H1 (cell line): Measurements from ENCODE around the gene PTPRD. TPM values are rescaled to one million over a fixed set of nuclear protein-coding genes. Genes with fewer than 3 reads are reported as not detected.

Experiments
- CTCF ChIA-PET: fragments of 300-600 bp; sonication (Branson Sonifier 250); formaldehyde crosslinking; loops from one replicate; lab custom pipeline; 2021; ENCODE audit not compliant: partially characterized antibody; lab: Charles Lee
- POLR2A ChIA-PET: fragments of 300-600 bp; sonication (Branson Sonifier 250); formaldehyde crosslinking; loops from one replicate; lab custom pipeline; 2021; ENCODE audit warnings: inconsistent platforms; ENCODE audit not compliant: partially characterized antibody; lab: Charles Lee
- DNase-seq, 2 experiments: peaks; one replicate each; pipeline versions ENCODE4 v3.0.0 to v3.0.0-alpha.2; 2010 to 2022; ENCODE audit warnings: low spot score in 2 of 2, low read depth in 1 of 2, mixed read lengths in 1 of 2
- FAIRE-seq: peaks from 2 replicates; lab custom pipeline; 2011; peaks lifted over from hg19 to GRCh38; lab: Jason Lieb, UNC
- H2AFZ ChIP-seq: 2 replicates; pipeline ENCODE4 v1.8.1; 2012; ENCODE audit warnings: low read length, inconsistent platforms
- H2AK5ac ChIP-seq: 2 replicates; pipeline ENCODE4 v1.6.1; 2013; ENCODE audit warnings: low read depth, low read length
- H2BK120ac ChIP-seq: replicated peaks from 2 replicates; pipeline ENCODE3; 2013; ENCODE audit warnings: low read depth, low read length, inconsistent platforms
- H2BK12ac ChIP-seq: 2 replicates; pipeline ENCODE4 v1.6.1; 2013; ENCODE audit warnings: low read depth, low read length
- H2BK15ac ChIP-seq: 2 replicates; pipeline ENCODE4 v1.6.1; 2013; ENCODE audit warnings: low read length
- H2BK20ac ChIP-seq: 2 replicates; pipeline ENCODE4 v1.6.1; 2013; ENCODE audit warnings: low read length
- H2BK5ac ChIP-seq: 2 replicates; pipeline ENCODE4 v1.6.1; 2013; ENCODE audit warnings: low read depth, low read length
- H3K14ac ChIP-seq: 2 replicates; pipeline ENCODE4 v1.6.1; 2013; ENCODE audit warnings: inconsistent platforms; ENCODE audit not compliant: insufficient read length
- H3K18ac ChIP-seq: 2 replicates; pipeline ENCODE4 v1.6.1; 2013; ENCODE audit warnings: low read length; ENCODE audit errors: extremely low read depth
- H3K23ac ChIP-seq: 2 replicates; pipeline ENCODE4 v1.6.1; 2013; ENCODE audit warnings: inconsistent platforms; ENCODE audit not compliant: insufficient read length
- H3K23me2 ChIP-seq: 2 replicates; pipeline ENCODE4 v1.6.1; 2013; ENCODE audit warnings: low read depth, low read length
- H3K27ac ChIP-seq: 2 replicates; pipeline ENCODE4 v1.6.1; 2011; ENCODE audit warnings: low read depth, low read length, inconsistent platforms
- H3K27me3 ChIP-seq, 4 experiments: replicated peaks in 1 of 4; 1 replicate in 1 of 4; 2 replicates in 3 of 4; pipeline versions ENCODE4 v1.6.1 to v1.8.1; 2011 to 2013; ENCODE audit warnings: low read length in 3 of 4, mild to moderate bottlenecking in 3 of 4, inconsistent platforms in 2 of 4, mixed read lengths in 2 of 4, moderate library complexity in 1 of 4; ENCODE audit not compliant: control insufficient read depth in 3 of 4, insufficient read depth in 3 of 4; ENCODE audit errors: extremely low read depth in 1 of 4
- H3K36me3 ChIP-seq, 4 experiments: 2 replicates each; pipeline versions ENCODE4 v1.6.1 to v1.8.1; 2011 to 2013; ENCODE audit warnings: mild to moderate bottlenecking in 4 of 4, low read length in 3 of 4, moderate library complexity in 2 of 4, control low read depth in 1 of 4, inconsistent platforms in 1 of 4; ENCODE audit not compliant: insufficient read depth in 4 of 4, control insufficient read depth in 2 of 4
- H3K4ac ChIP-seq: replicated peaks from 2 replicates; pipeline ENCODE3; 2013; ENCODE audit warnings: low read length, low read depth, mixed read lengths, inconsistent platforms; ENCODE audit not compliant: insufficient read length
- H3K4me1 ChIP-seq, 4 experiments: replicated peaks in 1 of 4; 1 replicate in 1 of 4; 2 replicates in 3 of 4; pipeline versions ENCODE4 v1.6.1 to v1.8.1; 2011 to 2013; ENCODE audit warnings: low read length in 3 of 4, inconsistent platforms in 2 of 4, mixed read lengths in 1 of 4; ENCODE audit not compliant: insufficient read depth in 4 of 4, control insufficient read depth in 3 of 4
- H3K4me2 ChIP-seq, 2 experiments: 2 replicates each; pipeline versions ENCODE4 v1.6.1 to v1.8.1; 2011 to 2013; ENCODE audit warnings: low read depth in 2 of 2, low read length in 2 of 2, control low read depth in 1 of 2, inconsistent platforms in 1 of 2, mild to moderate bottlenecking in 1 of 2; ENCODE audit not compliant: insufficient read depth in 1 of 2
- H3K4me3 ChIP-seq, 4 experiments: fragments of 200-600, 300-600 bp in 1 of 4; sonication (generic), shearing (Covaris generic), sonication (Bioruptor Twin) in 1 of 4; 2 replicates each; pipeline versions ENCODE4 v1.5.1 to v1.8.1; 2011 to 2016; ENCODE audit warnings: low read length in 4 of 4, low read depth in 3 of 4, control low read depth in 2 of 4, inconsistent platforms in 2 of 4, mild to moderate bottlenecking in 2 of 4, mixed read lengths in 1 of 4, moderate library complexity in 1 of 4; ENCODE audit not compliant: insufficient read depth in 2 of 4; ENCODE audit errors: extremely low read depth in 1 of 4
- H3K56ac ChIP-seq: replicated peaks from 2 replicates; pipeline ENCODE3; 2013; ENCODE audit warnings: low read depth, mild to moderate bottlenecking, mixed read lengths, low read length, inconsistent platforms; ENCODE audit not compliant: insufficient read length
- H3K79me1 ChIP-seq: 2 replicates; pipeline ENCODE4 v1.6.1; 2013; ENCODE audit warnings: low read depth, low read length, control low read depth
- H3K79me2 ChIP-seq, 2 experiments: 2 replicates each; pipeline versions ENCODE4 v1.6.1 to v1.8.1; 2012 to 2013; ENCODE audit warnings: low read length in 2 of 2, mild to moderate bottlenecking in 2 of 2, inconsistent platforms in 1 of 2; ENCODE audit not compliant: insufficient read depth in 2 of 2, control insufficient read depth in 1 of 2
- H3K9ac ChIP-seq, 4 experiments: replicated peaks in 1 of 4; 1 replicate in 1 of 4; 2 replicates in 3 of 4; pipeline versions ENCODE4 v1.6.1 to v1.8.1; 2011 to 2013; ENCODE audit warnings: low read depth in 3 of 4, low read length in 3 of 4, control low read depth in 2 of 4, mild to moderate bottlenecking in 2 of 4, moderate library complexity in 2 of 4, inconsistent platforms in 1 of 4; ENCODE audit errors: extremely low read depth in 1 of 4
- H3K9me3 ChIP-seq, 2 experiments: 2 replicates each; pipeline versions ENCODE4 v1.6.1 to v1.8.1; 2012 to 2013; ENCODE audit warnings: mild to moderate bottlenecking in 2 of 2, moderate library complexity in 2 of 2, control low read depth in 1 of 2, inconsistent platforms in 1 of 2, low read depth in 1 of 2, low read length in 1 of 2, mixed read lengths in 1 of 2; ENCODE audit not compliant: insufficient read depth in 2 of 2
- H4K20me1 ChIP-seq, 2 experiments: replicated peaks in 1 of 2; 2 replicates each; pipeline versions ENCODE3 to v1.8.1; 2011 to 2013; ENCODE audit warnings: inconsistent platforms in 2 of 2, low read length in 2 of 2, mild to moderate bottlenecking in 1 of 2; ENCODE audit not compliant: insufficient read depth in 2 of 2, control insufficient read depth in 1 of 2
- H4K5ac ChIP-seq: 2 replicates; pipeline ENCODE4 v1.6.1; 2013; ENCODE audit warnings: low read length, low read depth, mixed read lengths, inconsistent platforms; ENCODE audit not compliant: insufficient read length
- H4K8ac ChIP-seq: 2 replicates; pipeline ENCODE4 v1.8.0; 2013; ENCODE audit warnings: mild to moderate bottlenecking, moderate library complexity, low read length, inconsistent platforms; ENCODE audit not compliant: insufficient read depth; ENCODE audit errors: extremely low read depth
- H4K91ac ChIP-seq: replicated peaks from 2 replicates; pipeline ENCODE3; 2013; ENCODE audit warnings: low read length, mixed read lengths, inconsistent platforms; ENCODE audit not compliant: insufficient read length
- CHD1 ChIP-seq: IDR thresholded peaks from 2 replicates; pipeline ENCODE4 v1.6.1; 2012; ENCODE audit warnings: low read depth, low read length, improper control_type of control experiment
- EGR1 ChIP-seq: IDR thresholded peaks from 2 replicates; pipeline ENCODE4 v1.6.1; 2011; ENCODE audit warnings: low read depth, low read length, borderline replicate concordance
- GTF2F1 ChIP-seq: IDR thresholded peaks from 2 replicates; pipeline ENCODE4 v1.6.1; 2012; ENCODE audit warnings: low read depth, low read length, improper control_type of control experiment, borderline replicate concordance
- HDAC2 ChIP-seq, 2 experiments: fragments of 300-600 bp in 1 of 2; sonication (generic) in 1 of 2; IDR thresholded peaks; 2 replicates each; pipeline ENCODE4 v1.6.1; 2011 to 2012; ENCODE audit warnings: low read depth in 2 of 2, low read length in 2 of 2, mild to moderate bottlenecking in 2 of 2, moderate library complexity in 2 of 2, borderline replicate concordance in 1 of 2, inconsistent platforms in 1 of 2
- HDAC6 ChIP-seq: IDR thresholded peaks from one replicate; pipeline ENCODE4 v1.7.1; 2012; ENCODE audit warnings: low read depth, mild to moderate bottlenecking, inconsistent platforms, low read length, moderate library complexity
- MAFK ChIP-seq: IDR thresholded peaks from 2 replicates; pipeline ENCODE4 v1.6.1; 2012; ENCODE audit warnings: low read depth, mild to moderate bottlenecking, improper control_type of control experiment, low read length
- NRF1 ChIP-seq: IDR thresholded peaks from 2 replicates; pipeline ENCODE4 v1.6.1; 2011; ENCODE audit warnings: mild to moderate bottlenecking, low read depth, low read length, improper control_type of control experiment
- RFX5 ChIP-seq: IDR thresholded peaks from 2 replicates; pipeline ENCODE4 v1.6.1; 2011; ENCODE audit warnings: low read depth, low read length, improper control_type of control experiment, borderline replicate concordance
- SRF ChIP-seq: IDR thresholded peaks from 2 replicates; pipeline ENCODE4 v1.6.1; 2011; ENCODE audit warnings: mild to moderate bottlenecking, low read depth, low read length, moderate library complexity
- SUZ12 ChIP-seq: fragments of 200-600 bp; sonication (generic); IDR thresholded peaks from 2 replicates; pipeline ENCODE4 v1.6.1; 2012; ENCODE audit warnings: mild to moderate bottlenecking, inconsistent platforms, low read length, moderate library complexity, mixed read lengths
- TAF7 ChIP-seq: optimal IDR thresholded peaks from 2 replicates; pipeline ENCODE3; 2011; ENCODE audit warnings: low read depth, mild to moderate bottlenecking, inconsistent platforms, low read length, moderate library complexity, borderline replicate concordance
- TEAD4 ChIP-seq: IDR thresholded peaks from 2 replicates; pipeline ENCODE4 v1.6.1; 2012; ENCODE audit warnings: low read depth, low read length, inconsistent platforms, mixed read lengths
- WGBS, 2 experiments: shearing (Covaris generic) in 1 of 2; methylation state at CpG; one replicate each; pipeline versions ENCODE4 v1.1.6 to v1.1.7; 2013 to 2015; ENCODE audit warnings: low lambda C conversion rate in 2 of 2, mixed read lengths in 2 of 2, inconsistent platforms in 1 of 2, low coverage in 1 of 2, missing lambda C conversion rate in 1 of 2; ENCODE audit not compliant: insufficient replicate concordance in 2 of 2, insufficient coverage in 1 of 2, insufficient read length in 1 of 2; ENCODE audit errors: extremely low coverage in 1 of 2, missing lambda C conversion rate in 1 of 2; 5-methylcytosine and 5-hydroxymethylcytosine counted together
- polyA plus RNA-seq, 7 experiments: library from polyadenylated mRNA; depleted of rRNA in 3 of 7; stranded (reverse) in 5 of 7; unstranded in 2 of 7; fragments of >200 nt in 5 of 7; fragments of 200-250 nt in 2 of 7; gene quantifications; 1 replicate in 5 of 7; 2 replicates in 1 of 7; 4 replicates in 1 of 7; pipeline versions ENCODE4 v1.2.1 to v1.2.3, GENCODE V29; 2011 to 2013; ENCODE audit warnings: missing spikeins in 2 of 7, mixed read lengths in 2 of 7
- total RNA-seq: library from RNA; stranded (reverse); fragmentation: NEBNext Ultra II Directional; extraction: Animal tissue kit (Norgen Biotek cat#: 25700); gene quantifications from 2 replicates; pipeline ENCODE4 v1.2.1, GENCODE V29; 2021
- TF ChIP-seq, protein P1 (sequence below): IDR thresholded peaks from 2 replicates; pipeline ENCODE4 v1.6.1; 2012; ENCODE audit warnings: low read length, inconsistent platforms

PTPRD gene
- total and polyA plus RNA-seq, 2 of the 8 experiments (the other 6 are each of a cell fraction or from before 2014, with no cell fraction given), result 17.2 to 77.0 TPM

DNA sequence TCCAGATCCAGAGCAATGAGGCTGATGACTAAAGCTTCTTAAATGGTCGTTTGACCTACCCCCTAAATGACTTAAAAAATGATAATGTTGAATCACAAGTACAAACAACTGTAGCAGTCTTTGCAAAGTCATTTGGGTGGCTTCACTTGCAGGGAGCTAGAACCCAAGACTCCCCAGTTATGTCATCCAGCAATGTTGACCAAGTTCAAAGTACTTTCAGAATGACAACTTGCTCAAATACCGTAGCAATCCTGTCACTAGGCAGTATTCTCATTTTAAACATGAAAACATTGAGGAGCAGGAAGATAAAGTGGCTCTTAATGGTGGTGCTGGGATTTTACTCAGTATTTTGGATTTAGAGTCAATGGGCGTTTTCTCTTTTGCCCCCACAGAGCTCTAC is 1596.2 kb downstream of the PTPRD start:
- Histone ChIP-seq H2AFZ (no peak overlapping the region), H4K8ac (no peak overlapping the region), H3K36me3 (no peaks in the 10 kb centered on the region), H2AK5ac (no peak overlapping the region), H3K9ac (no peak overlapping the region), H2BK15ac (no peak overlapping the region), H4K91ac (no peak overlapping the region), H3K18ac (no peak overlapping the region), H4K20me1 (no peaks in the 10 kb centered on the region), H3K4me3 (no peak overlapping the region), H3K27ac (no peak overlapping the region), H3K56ac (no peak overlapping the region), H2BK20ac (no peak overlapping the region), H3K4me2 (no peak overlapping the region), H3K79me2 (no peaks in the 10 kb centered on the region), H4K5ac (no peak overlapping the region), H3K4me1 (no peaks in the 10 kb centered on the region), H2BK12ac (no peak overlapping the region), H2BK5ac (no peak overlapping the region), H3K14ac (no peak overlapping the region), H3K79me1 (no peaks in the 10 kb centered on the region), H3K27me3 (no peaks in the 10 kb centered on the region), H2BK120ac (no peak overlapping the region), H3K23me2 (no peaks in the 10 kb centered on the region), H3K4ac (no peak overlapping the region), H3K23ac (no peak overlapping the region), H3K9me3 (no peaks in the 10 kb centered on the region)
- CTCF ChIA-PET, result interaction anchor here (0.8 kb wide), 1 partner anchor 775 kb away, joined by 3 read pairs; no protein-coding TSS in a partner anchor
- DNase-seq, result no peak
- 86% methylated on average over 3 of the region's 3 CpGs; no CpG with 5 or more reads in 1 of the 2 experiments for WGBS, 2 experiments
- no peak for FAIRE-seq
- POLR2A ChIA-PET, result no interaction called here
- TF ChIP-seq SUZ12 (no peak), HDAC2 (IDR thresholded peaks at IDR 0.05; ENCODE audit: borderline replicate concordance in 1 of 2, low read depth in 2 of 2, low read length in 2 of 2) (no peak), HDAC6 (no peak), SRF (no peak), TEAD4 (no peak), TAF7 (no peak), CHD1 (no peak), RFX5 (no peak), EGR1 (no peak), GTF2F1 (no peak), NRF1 (no peak), MAFK (no peak)
- TF ChIP-seq, protein P1, sequence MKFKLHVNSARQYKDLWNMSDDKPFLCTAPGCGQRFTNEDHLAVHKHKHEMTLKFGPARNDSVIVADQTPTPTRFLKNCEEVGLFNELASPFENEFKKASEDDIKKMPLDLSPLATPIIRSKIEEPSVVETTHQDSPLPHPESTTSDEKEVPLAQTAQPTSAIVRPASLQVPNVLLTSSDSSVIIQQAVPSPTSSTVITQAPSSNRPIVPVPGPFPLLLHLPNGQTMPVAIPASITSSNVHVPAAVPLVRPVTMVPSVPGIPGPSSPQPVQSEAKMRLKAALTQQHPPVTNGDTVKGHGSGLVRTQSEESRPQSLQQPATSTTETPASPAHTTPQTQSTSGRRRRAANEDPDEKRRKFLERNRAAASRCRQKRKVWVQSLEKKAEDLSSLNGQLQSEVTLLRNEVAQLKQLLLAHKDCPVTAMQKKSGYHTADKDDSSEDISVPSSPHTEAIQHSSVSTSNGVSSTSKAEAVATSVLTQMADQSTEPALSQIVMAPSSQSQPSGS, result no peak
